HG02870 (cell line): Measurements from ENCODE around the gene CYSLTR2.

Experiments
- ATAC-seq: cut with Tn5 transposase; IDR thresholded peaks from one replicate; pipeline ENCODE4 v1.9.1; 2021; ENCODE audit warnings: mild to moderate bottlenecking, moderate library complexity; ENCODE audit not compliant: unreplicated experiment

The CYSLTR2 gene

GRCh38 chr13:48733739-48734335, 80.1 kb downstream of the CYSLTR2 start:
- no peak for ATAC-seq

DNA sequence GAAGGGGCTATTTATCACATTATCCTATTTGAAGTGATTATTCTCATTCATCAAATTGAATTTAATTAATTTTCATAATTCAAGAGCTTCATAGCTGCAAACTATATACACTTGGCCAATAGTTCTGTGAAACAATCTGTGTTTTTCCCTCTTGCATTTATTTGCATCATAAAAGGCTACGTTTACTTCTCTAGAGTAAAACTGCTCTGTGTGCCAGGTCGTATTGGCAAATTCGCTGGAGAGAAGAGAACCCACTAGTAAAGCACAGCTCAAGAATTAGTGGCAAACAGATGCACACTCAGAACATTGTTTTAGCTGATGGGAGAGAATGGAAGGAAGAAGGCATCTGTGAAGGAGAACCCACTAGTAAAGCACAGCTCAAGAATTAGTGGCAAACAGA, 81.8 kb downstream of the CYSLTR2 start:
- ATAC-seq, result no peak

- no peak for ATAC-seq
These were observed 84.0 kb downstream of the CYSLTR2 start for GRCh38 chr13:48737689-48738088.

GRCh38 chr13:48738311-48738710, 84.6 kb downstream of the CYSLTR2 start:
- ATAC-seq, result no peak

GRCh38 chr13:48739386-48739964, 85.7 kb downstream of the CYSLTR2 start:
- ATAC-seq, result no peak

DNA sequence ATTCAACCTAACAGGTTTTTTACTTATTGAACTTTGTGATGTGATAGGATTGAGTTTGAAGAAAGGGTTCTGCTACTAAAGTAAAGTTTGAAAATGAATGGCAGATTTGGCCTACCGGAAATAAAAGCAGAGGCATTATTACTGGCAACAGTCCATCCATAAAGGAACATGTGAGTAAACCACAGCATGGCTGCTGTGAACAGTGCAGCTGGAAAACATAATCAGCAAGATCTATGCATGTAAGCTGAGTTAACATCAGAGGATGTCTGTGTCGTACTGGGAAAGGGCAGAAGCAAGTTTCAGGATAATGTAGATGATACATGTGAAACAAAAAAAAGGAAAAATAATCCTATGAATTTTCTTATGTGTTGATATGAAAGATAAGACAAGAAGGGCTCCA, 87.6 kb downstream of the CYSLTR2 start:
- no peak for ATAC-seq

DNA sequence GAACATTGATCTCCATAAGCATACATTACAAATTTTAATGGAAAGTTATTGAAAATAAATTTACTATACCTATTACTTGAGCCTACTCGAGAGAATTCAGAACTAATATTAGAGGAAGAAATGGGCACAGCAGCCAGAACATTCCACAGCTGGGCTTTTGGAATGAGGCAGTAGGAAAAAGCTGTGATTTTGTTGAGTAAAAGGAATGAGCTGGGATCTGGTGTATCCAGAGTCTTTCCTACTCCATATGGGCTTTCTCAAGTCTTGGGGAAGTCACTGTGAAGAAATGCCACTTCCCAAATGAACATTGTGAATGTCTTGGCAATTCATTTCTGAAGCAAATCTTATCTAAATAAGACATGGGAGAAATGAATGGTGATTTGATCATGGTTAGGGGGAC, 93.1 kb downstream of the CYSLTR2 start:
- ATAC-seq, result no peak

DNA sequence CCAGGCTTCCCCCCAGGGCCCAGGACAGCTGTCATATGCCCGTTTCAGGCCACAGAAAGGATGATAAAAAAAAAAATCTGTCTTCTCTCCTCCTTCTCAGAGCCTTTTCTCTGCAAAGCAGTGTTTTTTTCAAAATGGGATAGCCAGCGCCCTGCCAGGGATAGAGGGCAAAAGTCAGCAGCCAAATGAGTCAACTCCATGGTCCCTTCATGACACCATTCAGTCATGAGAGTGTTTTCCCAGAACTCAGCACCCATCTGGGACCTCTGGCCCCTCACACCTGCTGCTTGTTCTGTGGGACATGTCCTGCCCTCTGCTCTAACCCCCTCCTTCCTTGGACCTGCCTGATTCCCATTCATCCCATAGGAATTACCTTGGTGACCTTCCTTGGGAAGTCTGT, 95.0 kb downstream of the CYSLTR2 start:
- ATAC-seq, result no peak

DNA sequence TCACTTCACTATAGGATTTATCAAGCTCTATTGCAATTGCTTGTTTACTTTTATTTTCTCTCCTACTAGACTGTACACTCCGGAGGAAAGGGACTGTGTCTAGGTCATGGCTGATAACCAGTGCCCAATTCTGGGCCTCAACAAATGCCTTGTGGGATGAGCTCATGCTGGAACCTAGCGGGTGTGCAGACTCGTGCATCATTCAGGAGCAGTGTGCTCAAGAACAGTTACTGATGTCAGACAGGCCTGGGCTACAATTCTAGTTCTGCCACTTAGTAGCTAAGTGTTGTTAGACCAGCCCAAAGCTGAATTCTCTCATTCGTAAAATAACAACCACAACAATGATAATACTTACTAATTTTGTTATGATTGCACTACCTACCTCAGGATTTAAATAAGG, 95.4 kb downstream of the CYSLTR2 start:
- no peak for ATAC-seq

GRCh38 chr13:48749699-48750473, 96.2 kb downstream of the CYSLTR2 start:
- peak; percentile 96 for ATAC-seq

DNA sequence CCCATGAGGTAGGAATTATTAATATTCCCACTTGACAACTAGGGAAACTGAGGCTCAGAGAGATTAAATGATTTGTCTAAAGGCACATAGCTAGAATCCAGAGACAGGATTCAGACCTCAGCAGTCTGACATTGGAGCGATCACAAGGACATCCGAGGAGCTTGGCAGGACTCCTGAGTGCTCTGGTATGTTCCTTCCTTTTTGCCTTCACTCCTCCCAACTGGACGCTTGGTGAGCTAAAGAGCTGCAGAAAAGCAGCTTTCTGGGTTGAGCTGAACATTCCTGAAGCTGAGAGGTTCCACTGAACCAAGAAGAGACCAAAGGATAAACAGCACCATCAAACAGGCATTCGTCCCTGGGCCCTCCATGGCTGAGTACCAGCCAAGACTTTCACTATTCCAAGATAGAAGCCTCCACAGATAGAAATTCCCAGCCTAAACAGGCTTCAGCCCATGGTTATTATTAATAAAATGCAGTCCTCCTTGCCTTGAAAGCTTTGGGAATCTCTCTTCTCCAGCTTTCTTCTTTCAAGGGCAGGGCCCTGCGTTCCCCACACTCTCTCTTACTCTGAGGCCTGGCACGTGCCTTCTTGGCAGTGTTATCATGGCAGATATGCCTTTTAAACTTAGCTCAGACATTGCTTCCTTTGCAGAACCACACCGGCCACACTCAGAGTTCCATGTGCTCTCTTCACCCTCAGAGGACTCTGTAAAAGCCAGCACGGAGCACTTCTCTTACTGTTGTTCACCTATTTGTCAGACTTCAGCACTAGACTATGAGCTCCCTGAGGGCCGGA, 97.1 kb downstream of the CYSLTR2 start:
- no peak for ATAC-seq

DNA sequence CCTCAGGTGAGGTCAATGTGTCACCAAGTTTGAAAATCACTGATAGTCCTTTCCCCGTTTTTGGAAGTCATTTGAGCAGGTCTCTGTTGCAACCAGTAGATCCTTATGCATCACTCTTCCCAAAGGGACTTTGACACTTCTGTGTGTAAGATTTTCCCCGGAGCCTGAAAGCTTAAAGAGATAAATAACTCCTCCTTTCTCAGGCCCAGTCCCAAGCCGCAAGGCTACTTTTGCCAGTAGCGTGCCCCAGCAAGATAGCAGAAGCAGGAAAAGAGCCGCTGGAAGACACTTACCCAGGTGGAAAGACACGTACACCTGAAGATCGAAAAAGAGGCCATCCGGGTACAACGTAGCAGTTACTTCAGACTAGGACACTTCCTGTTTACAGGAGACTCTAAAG, 106.9 kb downstream of the CYSLTR2 start:
- ATAC-seq, result no peak
